ENCODE measurements around the gene PTPN22. TPM values are rescaled to one million over a fixed set of nuclear protein-coding genes. Genes with fewer than 3 reads are reported as not detected.

The PTPN22 gene
- total and polyA plus RNA-seq, 9 of the 15 experiments (the other 6 are each of a cell fraction or from before 2014, with no cell fraction given) = 0.45 to 4.6 (median 1.1) TPM

DNA sequence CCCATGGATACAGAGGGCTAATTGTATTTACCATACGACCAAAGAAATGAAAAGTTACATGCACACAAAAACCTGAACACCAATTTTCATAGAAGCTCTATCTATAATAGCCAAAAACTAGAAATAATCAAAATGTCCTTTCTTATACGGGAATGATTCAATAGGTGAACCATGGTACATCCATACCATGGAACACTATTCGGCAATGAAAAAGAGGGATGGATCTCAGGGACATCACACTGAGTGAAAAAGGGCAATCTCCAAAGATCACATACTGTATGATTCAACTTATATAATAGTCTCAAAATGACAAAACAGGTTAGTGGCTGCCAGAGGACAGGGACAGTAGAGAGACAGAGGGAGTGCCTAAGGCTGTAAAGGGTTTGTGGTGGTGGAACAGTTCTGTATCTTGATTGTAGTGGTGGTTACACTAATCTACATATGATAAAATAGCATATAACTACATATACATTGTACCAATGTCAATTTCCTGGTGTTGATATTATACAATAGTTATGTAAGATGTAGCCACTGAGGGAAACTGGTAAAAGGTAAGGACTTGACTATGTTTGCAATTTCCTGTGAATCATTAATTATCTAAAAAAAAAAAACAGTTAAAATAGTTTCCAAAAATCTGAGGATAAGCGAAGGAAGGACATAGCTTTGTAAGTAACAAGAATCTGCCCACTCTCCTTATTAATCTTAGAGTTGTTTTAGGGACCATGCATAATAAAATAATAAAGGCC is 62.9 kb downstream of the PTPN22 start:
- Histone ChIP-seq H3K27me3 (ENCODE audit: control insufficient read depth in 2 of 2, insufficient read depth in 2 of 2, low read length in 2 of 2) (no peaks in the 10 kb centered on the region), H2AFZ (ENCODE audit: low read depth, low read length) (no peak overlapping the region), H3K9me1 (ENCODE audit: control insufficient read depth, insufficient read depth, low read length) (peaks cover 3% of the 10 kb centered on the region), H3K4me2 (ENCODE audit: insufficient read depth, low read length) (peak overlapping the region; percentile 82), H3K9me3 (replicated peaks; ENCODE audit: control insufficient read depth, insufficient read depth, low read depth, low read length) (no peaks in the 10 kb centered on the region; the same call in 1 of the 2 replicates), H3K4me1 (replicated peaks in 1 of 2; ENCODE audit: control insufficient read depth in 2 of 2, insufficient read depth in 2 of 2, low read length in 2 of 2) (peaks cover 24 to 25% of the 10 kb centered on the region in 2 experiments), H3K27ac (ENCODE audit: extremely low read depth, low read depth, low read length) (peak overlapping the region; percentile 15; the same call in 2 of the 3 replicates), H3K79me2 (ENCODE audit: control insufficient read depth, insufficient read depth, low read length) (peaks cover 85% of the 10 kb centered on the region), H3K4me3 (peak overlapping the region; percentile 8; the same call in 1 of the 2 replicates), H3K36me3 (ENCODE audit: control insufficient read depth, insufficient read depth, low read length) (peaks cover 14% of the 10 kb centered on the region), H3K9ac (ENCODE audit: insufficient read depth in 1 of 2, low read depth in 2 of 2, low read length in 2 of 2) (peak overlapping the region in 1 of 2 experiments; percentile 93; a peak in 1 of 4 replicates), H4K20me1 (replicated peaks; ENCODE audit: control insufficient read depth, insufficient read depth, low read length) (peaks cover 18% of the 10 kb centered on the region)
- in situ Hi-C loops (cut with MboI) (no loop called here), intact Hi-C loops (cut with micrococcal nuclease) (no loop called here)
- no TSS peak for BruUV-seq (replicated peaks)
- FAIRE-seq (peak; percentile 11), ATAC-seq (no peak), DNase-seq (ENCODE audit: extremely low read depth in 1 of 4, low spot score in 3 of 4) (no peak)
- POLR2A ChIA-PET = no interaction called here
- TF ChIP-seq ZNF445 (CRISPR knock-in tag; IDR thresholded peaks at IDR 0.05; ENCODE audit: low read depth) (peak; percentile 85), CBX3 (IDR thresholded peaks at IDR 0.05; ENCODE audit: borderline replicate concordance in 1 of 2, low read length in 2 of 2) (peak in 1 of 2 experiments; percentile 53; a peak in 1 of 3 replicates), RCOR1 (IDR thresholded peaks at IDR 0.05; ENCODE audit: borderline replicate concordance in 1 of 2, low read depth in 2 of 2, low read length in 2 of 2) (0 out of 4 replicates have a peak, but pooled peaks of 1 of the 2 experiments have one; percentile 19), TRIM24 (IDR thresholded peaks at IDR 0.05) (0 out of 4 replicates have a peak, but pooled peaks of 1 of the 2 experiments have one; percentile 19), PHF21A (IDR thresholded peaks at IDR 0.05; ENCODE audit: borderline replicate concordance, low read depth) (no peak), ADNP (tag; IDR thresholded peaks at IDR 0.05) (no peak), JUN (IDR thresholded peaks at IDR 0.05; ENCODE audit: borderline replicate concordance, low read depth, low read length) (no peak), JUN (CRISPR knock-in tag; IDR thresholded peaks at IDR 0.05; ENCODE audit: borderline replicate concordance) (0 out of 2 replicates have a peak, but pooled peaks have one; percentile 16), SLC30A9 (CRISPR knock-in tag; IDR thresholded peaks at IDR 0.05) (no peak), KDM1A (IDR thresholded peaks at IDR 0.05) (peak in 1 of 2 experiments; percentile 33; a peak in 2 of 4 replicates), ZBED1 (IDR thresholded peaks at IDR 0.05) (no peak), ZNF146 (CRISPR knock-in tag; IDR thresholded peaks at IDR 0.05; ENCODE audit: unreplicated experiment) (peak; percentile 98), RBM25 (IDR thresholded peaks at IDR 0.05; ENCODE audit: low read depth, low read length, severe bottlenecking) (peak; percentile 40), TARDBP (IDR thresholded peaks at IDR 0.05) (no peak)
- 86% methylated on average over 4 of the region's 4 CpGs for WGBS (ENCODE audit: insufficient coverage, low coverage, missing lambda C conversion rate)
- CTCF ChIA-PET (ENCODE audit: low intra/inter-chr PET ratio) = interaction anchor here (0.7 kb wide), 1 partner anchor 28 kb away, joined by 4 read pairs; no protein-coding TSS in a partner anchor

Data from K562 (cell line).